WERI-Rb-1 (cell line): ENCODE data around the gene PHOSPHO2.

ENCODE experiments used
- DNase-seq: peaks from one replicate; pipeline ENCODE4 v3.0.0-alpha.2; 2020
- H3K27ac ChIP-seq: fragments of 250-450 bp; sonication (Bioruptor Pico); 2 replicates; pipeline ENCODE4 v1.5.1; 2020; ENCODE audit warnings: mild to moderate bottlenecking, moderate library complexity
- H3K27me3 ChIP-seq: fragments of 250-450 bp; sonication (Bioruptor Pico); 2 replicates; pipeline ENCODE4 v1.5.1; 2021; ENCODE audit warnings: mild to moderate bottlenecking, low read depth, moderate library complexity; ENCODE audit not compliant: insufficient read depth, severe bottlenecking
- H3K36me3 ChIP-seq: fragments of 250-450 bp; sonication (Bioruptor Pico); 2 replicates; pipeline ENCODE4 v1.5.1; 2020; ENCODE audit warnings: mild to moderate bottlenecking, moderate library complexity
- H3K4me3 ChIP-seq: 2 replicates; pipeline ENCODE4 v1.5.1; 2011; ENCODE audit warnings: low read depth, mild to moderate bottlenecking, control low read depth, low read length
- H3K9me3 ChIP-seq: fragments of 250-450 bp; sonication (Bioruptor Pico); 2 replicates; pipeline ENCODE4 v1.5.1; 2021; ENCODE audit warnings: mild to moderate bottlenecking, moderate library complexity; ENCODE audit not compliant: severe bottlenecking
- CTCF ChIP-seq: IDR thresholded peaks from 2 replicates; pipeline ENCODE4 v1.5.1; 2011; ENCODE audit warnings: low read depth, mild to moderate bottlenecking, control low read depth, inconsistent platforms, low read length

PHOSPHO2 gene

GRCh38 chr2:169714699-169715098 lies 20.4 kb downstream of the PHOSPHO2 start:
- Histone ChIP-seq H3K27ac (no peak overlapping the region), H3K36me3 (peaks cover 2% of the 10 kb centered on the region; the same call in 1 of the 2 replicates), H3K9me3 (no peaks in the 10 kb centered on the region), H3K4me3 (no peak overlapping the region), H3K27me3 (no peaks in the 10 kb centered on the region)
- no peak for TF ChIP-seq CTCF
- no peak for DNase-seq

- H3K4me3 ChIP-seq = no peak overlapping the region
- H3K9me3 ChIP-seq = no peaks in the 10 kb centered on the region
- no peak for TF ChIP-seq CTCF
Measured at GRCh38 chr2:169715379-169716237, 21.3 kb downstream of the PHOSPHO2 start.

GRCh38 chr2:169716238-169716886 lies 22.1 kb downstream of the PHOSPHO2 start:
- Histone ChIP-seq H3K27me3 (no peaks in the 10 kb centered on the region), H3K9me3 (no peaks in the 10 kb centered on the region), H3K36me3 (no peaks in the 10 kb centered on the region), H3K4me3 (no peak overlapping the region), H3K27ac (no peak overlapping the region)
- no peak for TF ChIP-seq CTCF
- peak; percentile 28 for DNase-seq

More at GRCh38 chr2:169715379-169716237, 21.3 kb downstream of the PHOSPHO2 start:
- Histone ChIP-seq H3K36me3 (no peaks in the 10 kb centered on the region), H3K27me3 (no peaks in the 10 kb centered on the region), H3K27ac (no peak overlapping the region)
- no peak for DNase-seq

GRCh38 chr2:169716938-169717690 lies 22.8 kb downstream of the PHOSPHO2 start:
- H3K36me3 ChIP-seq = no peaks in the 10 kb centered on the region
- H3K4me3 ChIP-seq = no peak overlapping the region
- no peak for TF ChIP-seq CTCF
- no peak overlapping the region for H3K27ac ChIP-seq
- no peak for DNase-seq
- no peaks in the 10 kb centered on the region for H3K9me3 ChIP-seq
- no peaks in the 10 kb centered on the region for H3K27me3 ChIP-seq

- H3K4me3 ChIP-seq = no peak overlapping the region
- no peaks in the 10 kb centered on the region for H3K36me3 ChIP-seq
Measured at GRCh38 chr2:169717691-169718063, 23.4 kb downstream of the PHOSPHO2 start.

More at GRCh38 chr2:169717691-169718063, 23.4 kb downstream of the PHOSPHO2 start:
- no peak for DNase-seq
- no peak for TF ChIP-seq CTCF
- no peaks in the 10 kb centered on the region for H3K27me3 ChIP-seq
- H3K27ac ChIP-seq = no peak overlapping the region
- H3K9me3 ChIP-seq = no peaks in the 10 kb centered on the region
